Activated naive CD4-positive, alpha-beta T cell treated with anti-CD3 and anti-CD28 coated beads, Interleukin-2, amount 50 U/mL, for 16 hours (primary cell): ENCODE results near the gene TMSB10.
"Not testable (repeated sequence)": the region's sequence is repeated elsewhere in the genome, so short reads cannot be mapped to it uniquely, and the experiment has no call there.

Experiments
- DNase-seq: peaks from one replicate; pipeline ENCODE4 v3.0.0-alpha.2; 2020

Gene TMSB10

GRCh38 chr2:84904717-84905174 lies 710 bp upstream of the TMSB10 start:
- DNase-seq = no peak

GRCh38 chr2:84906108-84906899 lies 848 bp downstream of the TMSB10 start:
- DNase-seq = peak; percentile 56

GRCh38 chr2:84906900-84907714 lies 1.7 kb downstream of the TMSB10 start:
- DNase-seq = no peak

GRCh38 chr2:84908948-84909713 lies 3.7 kb downstream of the TMSB10 start:
- DNase-seq = no peak

DNA sequence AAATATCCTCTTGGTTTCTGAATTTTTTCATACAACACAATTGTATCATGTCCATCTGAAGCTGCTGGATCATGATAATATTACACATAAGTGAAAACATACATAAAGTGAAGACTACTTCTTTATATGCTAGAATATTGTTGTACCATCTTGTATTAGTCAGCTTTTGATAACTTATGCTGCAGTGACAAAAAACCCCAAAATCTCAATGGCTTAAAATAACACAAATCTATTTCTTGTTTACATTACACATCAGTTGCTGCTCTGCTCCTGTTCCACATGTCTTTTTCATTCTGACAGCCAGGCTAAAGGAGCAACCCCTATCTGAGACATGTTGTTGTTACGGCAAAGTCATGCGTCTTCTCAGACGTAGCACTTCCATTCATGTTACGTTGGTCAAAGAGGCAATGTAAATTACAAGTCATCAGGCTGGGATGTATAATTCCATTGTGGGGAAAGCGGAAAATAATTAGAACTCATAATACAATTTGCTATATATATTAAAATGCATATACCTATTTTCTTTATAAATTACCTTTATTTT lies 5.8 kb downstream of the TMSB10 start:
- DNase-seq = no peak

DNA sequence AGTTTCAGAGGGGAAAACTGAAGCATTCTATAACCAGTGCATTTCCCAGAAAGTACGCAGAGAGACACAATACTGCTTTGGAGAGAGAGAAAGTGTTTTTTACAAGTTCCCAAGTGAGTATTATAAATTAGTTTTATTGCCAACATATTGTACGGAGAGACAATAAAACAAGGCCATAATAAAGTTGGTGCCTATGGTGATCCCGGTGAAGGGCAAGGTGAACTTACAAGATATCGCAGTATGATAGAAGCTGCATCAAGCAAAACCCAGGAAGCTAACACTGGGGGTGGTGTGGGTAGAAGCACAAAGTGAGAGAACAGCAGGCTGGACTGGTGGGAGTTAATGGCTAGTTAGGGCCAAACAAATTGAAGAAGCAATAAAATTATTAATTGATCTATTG lies 7.5 kb downstream of the TMSB10 start:
- DNase-seq = no peak

- no peak for DNase-seq
Observed at GRCh38 chr2:84914334-84914733, 8.9 kb downstream of the TMSB10 start.

DNA sequence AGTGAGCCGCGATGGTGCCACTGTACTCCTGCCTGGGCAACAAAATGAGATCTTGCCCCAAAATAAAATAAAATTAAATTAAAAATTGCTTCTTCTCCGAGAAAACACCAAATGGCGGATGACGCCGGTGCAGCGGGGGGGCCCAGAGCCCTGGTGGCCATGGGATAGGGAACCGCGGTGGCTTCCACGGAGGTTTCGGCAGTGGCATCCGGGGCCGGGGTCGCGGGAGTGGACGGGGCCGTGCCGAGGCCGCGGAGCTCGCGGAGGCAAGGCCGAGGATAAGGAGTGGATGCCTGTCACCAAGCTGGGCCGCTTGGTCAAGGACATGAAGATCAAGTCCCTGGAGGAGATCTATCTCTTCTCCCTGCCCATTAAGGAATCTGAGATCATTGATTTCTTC lies 10.2 kb downstream of the TMSB10 start:
- DNase-seq = not testable (repeated sequence)

DNA sequence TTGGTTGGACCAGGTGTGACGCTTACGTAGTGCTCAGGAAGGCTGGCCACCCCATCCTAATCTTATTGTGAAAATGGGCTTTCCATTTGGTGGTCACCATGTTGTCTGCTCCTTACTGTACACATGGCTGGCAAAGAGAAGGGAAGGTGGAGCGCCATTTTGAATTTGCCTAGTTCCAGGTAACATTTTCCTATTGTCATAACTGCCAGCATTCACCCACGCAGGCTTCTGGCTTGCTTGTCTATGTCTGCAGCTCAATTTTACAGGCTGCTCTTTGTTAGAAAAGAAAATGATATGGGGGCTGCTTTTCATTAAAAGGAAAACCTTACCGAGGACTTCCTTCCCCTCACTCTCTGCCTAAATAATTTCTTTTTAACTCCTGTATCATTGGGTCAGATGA lies 12.4 kb downstream of the TMSB10 start:
- not testable (repeated sequence) for DNase-seq

DNA sequence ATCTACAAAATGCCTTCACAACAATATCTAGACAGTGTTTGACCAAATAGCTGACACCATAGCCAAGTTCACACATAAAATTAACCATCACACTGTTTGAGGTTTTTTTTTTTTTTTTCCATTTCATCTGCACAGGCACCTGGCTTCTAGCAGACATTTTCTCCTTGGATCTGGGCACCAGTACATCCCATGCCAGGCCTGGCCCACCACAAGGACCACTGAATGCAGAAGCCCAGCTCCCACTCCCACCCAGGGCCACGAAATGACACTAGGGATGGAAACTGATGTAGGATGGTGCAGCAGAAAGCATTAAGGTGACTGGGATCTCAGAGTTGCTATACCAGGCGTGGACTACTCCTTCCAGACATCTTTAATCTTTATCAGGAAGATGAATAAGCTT lies 13.0 kb downstream of the TMSB10 start:
- DNase-seq = no peak

GRCh38 chr2:84919885-84920580 lies 14.6 kb downstream of the TMSB10 start:
- DNase-seq = peak; percentile 64

DNA sequence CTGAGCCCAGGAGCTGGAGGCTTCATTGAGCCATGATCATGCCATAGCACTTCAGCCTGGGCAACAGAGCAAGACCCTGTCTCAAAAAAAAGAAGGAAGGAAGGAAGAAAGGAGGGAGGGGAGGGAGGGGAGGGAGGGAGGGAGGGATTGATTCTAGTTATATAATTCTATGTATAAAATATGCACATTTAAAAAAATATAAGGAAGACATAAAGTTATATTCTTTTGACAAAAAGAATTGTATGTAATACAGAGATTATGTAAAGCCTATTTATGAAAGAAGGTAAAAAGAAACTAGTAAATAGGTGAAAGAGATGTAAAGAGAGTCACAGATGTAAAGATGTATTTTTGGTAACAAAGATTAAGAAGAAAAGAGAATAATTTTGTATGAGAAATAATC lies 17.6 kb downstream of the TMSB10 start:
- DNase-seq = no peak

GRCh38 chr2:84924173-84925106 lies 19.0 kb downstream of the TMSB10 start:
- DNase-seq = peak; percentile 51

DNA sequence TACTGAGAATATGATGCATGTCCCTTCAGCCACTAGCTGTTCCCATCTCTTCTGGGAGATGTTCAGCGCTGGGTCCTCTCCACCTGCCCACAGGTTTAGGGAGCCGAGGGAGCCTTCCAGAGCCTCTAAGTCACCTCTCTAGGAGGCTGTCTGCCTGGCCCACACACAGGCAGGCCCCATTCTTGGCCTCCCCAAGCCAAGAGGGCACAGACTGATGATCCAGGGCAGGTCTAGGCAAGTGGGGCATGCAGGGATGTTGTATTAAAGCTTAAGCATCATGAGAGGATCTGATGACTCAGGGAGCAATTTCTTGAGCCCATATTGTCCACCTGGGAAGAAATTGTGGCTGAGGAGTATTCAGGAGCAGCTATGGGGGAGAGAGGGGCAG lies 19.9 kb downstream of the TMSB10 start:
- no peak for DNase-seq

- peak; percentile 98 for DNase-seq
Observed at GRCh38 chr2:84925724-84926376, 20.4 kb downstream of the TMSB10 start.

GRCh38 chr2:84927275-84927627 lies 21.8 kb downstream of the TMSB10 start:
- DNase-seq = no peak

DNA sequence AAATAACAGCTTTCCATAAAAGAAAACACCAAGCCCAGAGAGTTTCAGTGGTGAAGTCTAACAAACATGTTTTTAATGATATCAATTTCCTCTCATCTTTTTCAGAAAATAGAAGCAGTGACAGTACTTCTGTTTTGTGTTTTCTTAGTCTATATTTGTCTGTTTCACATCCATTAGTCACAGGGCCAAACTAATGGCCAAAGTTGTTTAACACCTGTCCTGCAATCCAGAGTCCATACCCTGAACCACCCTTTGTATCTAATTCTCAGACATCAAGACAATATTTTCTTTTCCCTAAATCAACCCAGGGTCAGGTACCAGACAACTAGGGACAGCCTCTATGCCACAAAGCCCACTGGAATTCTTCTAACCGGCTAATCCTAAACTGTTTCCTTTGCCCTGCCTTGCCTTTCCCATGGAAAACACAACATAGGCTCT lies 25.9 kb downstream of the TMSB10 start:
- DNase-seq = no peak

DNA sequence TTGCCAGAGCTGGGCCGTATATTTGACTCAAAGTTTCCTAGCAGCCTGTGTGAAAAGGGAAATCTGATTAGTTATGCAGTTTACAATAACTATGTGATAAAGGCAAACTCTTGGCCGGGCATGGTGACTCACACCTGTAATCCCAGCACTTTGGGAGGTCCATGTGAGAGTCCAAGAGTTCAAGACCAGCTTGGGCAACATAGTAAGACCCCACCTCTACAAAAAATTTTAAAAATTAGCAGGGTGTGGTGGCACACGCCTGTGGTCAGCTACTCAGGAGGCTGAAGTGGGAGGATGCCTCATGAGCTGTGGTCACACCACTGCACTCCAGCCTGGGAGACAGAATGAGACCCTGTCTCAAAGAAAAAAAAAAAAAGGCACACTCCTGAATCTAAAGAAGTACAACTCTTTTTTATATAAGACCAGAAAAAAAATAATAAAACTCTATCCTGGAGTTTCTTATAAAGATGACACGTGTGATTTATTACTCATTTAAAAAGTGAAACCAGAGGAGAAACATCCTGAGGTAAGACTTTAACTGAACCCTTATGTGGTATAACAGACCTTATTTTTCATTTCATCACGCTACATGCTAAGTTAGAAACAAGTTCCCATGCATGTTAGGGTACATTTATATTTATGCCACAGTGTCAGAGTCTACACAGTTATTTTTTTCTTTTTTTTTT lies 32.9 kb downstream of the TMSB10 start:
- DNase-seq = peak; percentile 62

GRCh38 chr2:84939426-84940087 lies 34.1 kb downstream of the TMSB10 start:
- DNase-seq = peak; percentile 65

DNA sequence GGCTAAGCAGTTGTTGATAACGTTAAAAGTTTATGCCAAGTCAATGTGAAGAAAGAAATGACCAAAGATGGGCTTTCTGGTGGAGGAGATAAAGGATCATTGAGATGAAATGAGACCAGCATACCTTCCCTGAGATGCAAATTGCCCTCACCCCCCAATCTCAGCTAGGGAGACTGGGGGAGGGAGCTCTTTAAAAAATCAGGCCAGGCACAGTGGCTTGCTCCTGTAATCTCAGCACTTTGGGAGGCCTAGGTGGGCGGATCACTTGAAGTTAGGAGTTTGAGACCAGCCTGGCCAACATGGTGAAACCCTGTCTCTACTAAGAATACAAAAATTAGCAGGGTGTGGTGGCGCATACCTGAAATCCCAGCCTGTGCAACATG lies 34.6 kb downstream of the TMSB10 start:
- no peak for DNase-seq
